Activated CD4-positive, alpha-beta T cell treated with anti-CD3 and anti-CD28 coated beads for 24 hours (primary cell): Measurements from ENCODE around the gene UTRN.

Source experiments
- DNase-seq, 2 donors: peaks; one replicate each; pipeline ENCODE4 v3.0.0-alpha.2; 2020; ENCODE audit warnings: low read depth in 2 of 2

UTRN gene

GRCh38 chr6:144283646-144284477, 1.3 kb upstream of the UTRN start:
- no peak for DNase-seq

GRCh38 chr6:144284478-144284782, 705 bp upstream of the UTRN start:
- no peak for DNase-seq

GRCh38 chr6:144285548-144285797, 338 bp downstream of the UTRN start:
- no peak for DNase-seq

GRCh38 chr6:144285798-144286502, 815 bp downstream of the UTRN start:
- peak in 1 of 2 donors; percentile 9 for DNase-seq

GRCh38 chr6:144286503-144287393, 1.6 kb downstream of the UTRN start:
- DNase-seq: no peak

GRCh38 chr6:144289006-144289405, 3.9 kb downstream of the UTRN start:
- DNase-seq: no peak

GRCh38 chr6:144292372-144292771, 7.2 kb downstream of the UTRN start:
- DNase-seq: no peak

- no peak for DNase-seq
Observed at GRCh38 chr6:144294016-144294415, 8.9 kb downstream of the UTRN start.

- no peak for DNase-seq
Observed at GRCh38 chr6:144295211-144295610, 10.1 kb downstream of the UTRN start.

GRCh38 chr6:144295981-144296767, 11.0 kb downstream of the UTRN start:
- DNase-seq: no peak

GRCh38 chr6:144296973-144297372, 11.8 kb downstream of the UTRN start:
- DNase-seq: no peak

GRCh38 chr6:144297511-144298100, 12.5 kb downstream of the UTRN start:
- DNase-seq: no peak

GRCh38 chr6:144298194-144298593, 13.1 kb downstream of the UTRN start:
- no peak for DNase-seq

- DNase-seq: no peak
Observed at GRCh38 chr6:144298916-144299315, 13.8 kb downstream of the UTRN start.

GRCh38 chr6:144302701-144303372, 17.7 kb downstream of the UTRN start:
- no peak for DNase-seq

- DNase-seq: no peak
Observed at GRCh38 chr6:144304223-144304848, 19.2 kb downstream of the UTRN start.

GRCh38 chr6:144305567-144305966, 20.4 kb downstream of the UTRN start:
- DNase-seq: no peak

- no peak for DNase-seq
Observed at GRCh38 chr6:144305985-144306384, 20.9 kb downstream of the UTRN start.

GRCh38 chr6:144307880-144308279, 22.7 kb downstream of the UTRN start:
- no peak for DNase-seq

GRCh38 chr6:144310765-144311164, 25.6 kb downstream of the UTRN start:
- DNase-seq: no peak
